NOMO-1 treated with dmso at 0.1 percent for 144 hours (cell line): ENCODE data around the gene GANAB.
"Not testable (repeated sequence)": the region's sequence is repeated elsewhere in the genome, so short reads cannot be mapped to it uniquely, and the experiment has no call there.

Source experiments
- DNase-seq: peaks from one replicate; lab custom pipeline; 2025; ENCODE audit not compliant: unreplicated experiment; lab: John Stamatoyannopoulos, UW

GANAB gene

GRCh38 chr11:62621567-62622470, 24.6 kb downstream of the GANAB start, which contains the start of gene B3GAT3:
Gene B3GAT3, minus strand, starts transcription at chr11:62621986. Its CDS starts 39 bp downstream, at chr11:62621947.
- peak; percentile 93 for DNase-seq

DNA sequence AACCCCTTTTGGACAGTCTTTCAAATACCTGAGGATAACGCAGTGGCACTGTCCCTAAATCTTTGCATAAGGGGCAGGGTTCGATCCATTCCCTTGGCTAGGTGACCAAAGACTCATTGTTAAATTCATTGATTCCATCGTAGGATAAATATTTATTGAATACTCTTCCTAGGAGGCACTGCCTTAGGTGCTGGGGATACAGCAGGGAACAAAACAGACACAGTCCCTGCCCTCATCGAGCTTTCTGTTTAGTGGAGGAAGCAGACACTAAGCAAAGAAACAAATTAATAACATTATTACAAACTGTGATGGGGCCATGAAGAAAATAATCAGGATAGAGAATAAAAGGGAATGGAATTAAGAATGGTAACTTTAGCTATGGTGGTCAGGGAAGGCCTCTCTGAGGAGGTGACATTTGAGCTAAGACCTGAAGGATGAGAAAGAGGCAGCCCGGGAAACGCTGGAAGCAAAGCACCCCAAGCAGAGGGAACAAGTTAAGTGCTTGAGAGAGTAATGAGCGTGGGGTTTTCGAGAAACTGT, 25.3 kb downstream of the GANAB start:
- DNase-seq = no peak

DNA sequence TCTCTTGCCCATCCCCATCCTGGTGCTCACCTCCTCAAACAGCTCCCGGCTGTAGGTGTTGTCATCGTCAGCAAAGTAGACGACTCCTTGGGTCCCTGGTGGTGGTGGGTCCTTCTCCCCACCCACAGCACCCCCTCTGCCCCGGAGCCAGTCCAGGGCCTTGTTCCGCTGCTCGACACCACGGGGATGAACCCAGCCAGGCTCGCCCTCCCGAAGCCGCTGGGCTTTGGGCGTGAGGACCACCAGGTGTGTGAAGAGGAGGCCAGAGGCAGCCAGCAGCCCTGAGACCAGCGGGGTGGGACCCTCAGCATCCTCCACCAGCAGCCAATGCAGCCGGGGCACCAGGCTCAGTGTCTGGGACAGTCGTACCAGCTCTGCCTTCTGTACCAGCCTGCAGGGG, 29.5 kb downstream of the GANAB start:
- not testable (repeated sequence) for DNase-seq

DNA sequence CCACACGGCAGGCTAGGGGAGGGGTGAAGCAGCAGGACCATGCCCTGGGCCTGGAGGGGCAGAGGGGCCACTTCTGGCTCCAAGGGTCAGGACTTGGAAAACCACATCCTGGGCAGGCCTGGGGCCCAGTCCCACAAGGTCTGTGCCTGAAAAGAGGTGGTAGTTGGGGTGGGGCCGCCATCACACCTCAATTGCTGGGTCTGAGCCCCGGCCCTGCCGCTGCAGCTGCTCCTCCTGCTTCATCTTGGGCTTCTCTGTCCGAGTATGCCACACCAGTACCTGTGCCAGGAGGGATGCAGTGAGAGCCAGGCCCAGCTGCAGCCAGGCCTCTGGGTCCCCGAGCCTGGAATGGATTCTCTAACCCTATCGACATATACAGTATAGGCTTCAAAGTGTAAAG, 30.9 kb downstream of the GANAB start:
- DNase-seq = no peak

GRCh38 chr11:62614275-62614674, 32.1 kb downstream of the GANAB start:
- no peak for DNase-seq

GRCh38 chr11:62613291-62613778, 33.1 kb downstream of the GANAB start:
- DNase-seq = no peak

- peak; percentile 49 for DNase-seq
Observed at GRCh38 chr11:62612366-62613290, 33.8 kb downstream of the GANAB start, which contains the start of the genes EML3 and ROM1. Gene EML3, minus strand, starts transcription at chr11:62612775. Its CDS starts 318 bp downstream, at chr11:62612457. Gene ROM1, plus strand, starts transcription at chr11:62613257. Its CDS starts 25 bp downstream, at chr11:62613282.

DNA sequence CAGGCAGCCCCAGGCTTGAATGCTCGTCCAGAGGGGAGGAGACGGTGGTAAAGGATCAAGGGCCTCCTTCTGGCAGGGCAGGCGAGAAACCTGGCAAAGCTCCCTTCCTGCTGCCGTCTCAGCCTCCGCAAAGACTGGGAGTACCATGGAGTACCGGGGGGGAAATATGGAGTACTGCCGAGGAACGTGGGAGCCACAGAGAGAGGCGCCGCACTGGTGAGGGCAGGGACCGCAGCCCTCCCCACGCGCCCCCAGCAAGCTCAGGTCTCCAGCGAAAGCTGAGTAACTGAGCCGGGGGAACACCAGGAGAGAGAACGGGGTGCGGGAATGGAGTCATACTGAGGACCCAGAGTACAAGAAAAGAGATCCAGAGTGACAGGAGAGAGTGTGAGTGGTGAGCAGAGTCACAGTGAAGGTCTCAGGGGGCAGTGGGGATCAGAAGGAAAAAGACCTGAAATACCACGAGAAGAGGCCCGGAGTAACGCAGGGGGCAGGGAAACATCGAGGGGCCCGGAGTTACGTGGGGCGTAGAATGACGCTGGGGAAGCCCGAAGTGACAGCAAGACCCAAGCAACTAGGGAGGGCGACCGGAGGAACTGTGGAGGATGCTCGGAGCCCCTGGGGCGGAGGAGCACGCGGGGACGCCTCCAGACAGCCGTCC, 34.6 kb downstream of the GANAB start:
- DNase-seq = peak; percentile 47

DNA sequence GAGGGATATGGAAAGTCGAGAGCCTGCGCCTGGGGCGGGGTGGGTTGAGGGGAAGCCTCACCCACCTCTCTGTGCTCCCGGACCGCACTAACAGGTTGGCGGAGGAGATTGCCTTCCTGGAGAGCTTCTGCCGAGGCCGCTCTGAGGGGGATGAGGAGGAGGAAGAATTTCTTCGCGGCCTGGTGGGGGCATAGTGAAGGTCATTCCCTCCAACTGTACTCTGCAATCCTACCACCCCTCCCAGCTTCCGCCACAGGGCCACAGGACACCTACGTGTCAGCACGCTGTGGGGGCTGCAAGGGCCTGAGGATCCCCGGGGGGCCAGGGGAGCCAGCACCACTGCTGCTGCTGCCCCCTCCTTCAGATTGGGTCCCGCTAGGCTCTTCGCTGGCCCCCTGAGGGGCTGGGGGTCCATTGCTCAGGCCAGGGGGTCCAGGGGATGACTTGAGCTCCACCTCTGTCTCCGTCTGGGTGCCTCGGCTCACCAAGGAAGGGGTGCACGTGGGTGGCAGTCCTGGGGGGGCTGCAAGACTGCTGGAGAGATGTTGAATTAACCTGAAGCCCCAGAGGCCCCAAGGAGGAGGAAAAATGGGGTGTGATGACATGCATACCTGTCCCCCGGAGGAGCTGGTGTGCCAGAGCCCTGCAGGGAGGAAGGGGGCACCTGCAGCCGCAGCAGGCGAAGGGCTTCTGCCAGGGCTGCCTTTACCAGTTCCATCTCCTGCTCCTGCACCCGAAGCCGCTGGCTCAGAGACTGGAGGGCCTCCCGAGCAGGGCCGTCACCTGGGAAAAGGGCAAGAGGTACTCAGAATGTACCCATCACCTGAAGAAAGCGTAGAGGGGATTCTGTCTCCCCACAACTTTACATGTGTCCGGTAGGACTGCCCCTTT, 35.4 kb downstream of the GANAB start:
- DNase-seq = no peak

DNA sequence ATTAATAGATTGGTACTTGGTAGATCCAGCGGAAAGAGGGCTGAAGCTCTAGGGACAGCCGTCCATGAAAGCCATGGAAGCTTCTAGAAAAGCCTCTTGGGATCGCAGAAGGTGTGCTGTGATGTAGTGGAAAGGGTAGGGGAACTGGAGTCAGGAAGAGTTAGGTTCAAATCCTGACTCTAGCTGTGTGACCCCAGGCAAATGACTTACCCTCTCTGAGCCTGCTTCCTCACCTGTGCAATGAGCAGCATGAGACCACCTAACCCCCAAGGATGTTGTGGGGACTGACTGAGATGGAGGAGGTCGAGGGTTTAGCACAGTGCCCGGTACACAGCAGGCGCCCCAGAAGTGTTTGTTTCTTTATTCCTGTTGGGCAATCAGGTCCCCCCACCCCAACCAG, 36.0 kb downstream of the GANAB start:
- DNase-seq = no peak

DNA sequence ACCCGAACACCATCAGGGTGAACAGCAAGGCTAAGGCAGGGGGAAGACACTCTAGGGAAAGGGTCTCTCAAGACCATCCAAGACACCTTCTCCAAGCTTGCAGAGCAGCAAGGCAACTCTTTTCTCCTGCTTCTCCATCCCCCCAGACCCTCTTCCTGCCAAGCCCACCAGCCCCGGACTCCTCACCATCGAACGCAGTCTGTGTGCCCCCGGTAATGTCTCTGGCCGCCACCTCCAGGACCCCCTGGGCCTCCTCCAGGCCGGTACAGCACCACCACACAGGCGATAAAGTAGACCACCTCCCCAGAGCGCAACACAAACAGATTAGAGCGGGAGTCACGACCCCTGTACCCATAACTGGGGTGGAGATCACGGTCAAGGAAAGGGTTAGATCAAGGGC, 37.6 kb downstream of the GANAB start:
- no peak for DNase-seq

- DNase-seq = no peak
Observed at GRCh38 chr11:62607714-62608113, 38.7 kb downstream of the GANAB start.

- no peak for DNase-seq
Observed at GRCh38 chr11:62605902-62606301, 40.5 kb downstream of the GANAB start.

GRCh38 chr11:62605467-62605866, 40.9 kb downstream of the GANAB start:
- no peak for DNase-seq

DNA sequence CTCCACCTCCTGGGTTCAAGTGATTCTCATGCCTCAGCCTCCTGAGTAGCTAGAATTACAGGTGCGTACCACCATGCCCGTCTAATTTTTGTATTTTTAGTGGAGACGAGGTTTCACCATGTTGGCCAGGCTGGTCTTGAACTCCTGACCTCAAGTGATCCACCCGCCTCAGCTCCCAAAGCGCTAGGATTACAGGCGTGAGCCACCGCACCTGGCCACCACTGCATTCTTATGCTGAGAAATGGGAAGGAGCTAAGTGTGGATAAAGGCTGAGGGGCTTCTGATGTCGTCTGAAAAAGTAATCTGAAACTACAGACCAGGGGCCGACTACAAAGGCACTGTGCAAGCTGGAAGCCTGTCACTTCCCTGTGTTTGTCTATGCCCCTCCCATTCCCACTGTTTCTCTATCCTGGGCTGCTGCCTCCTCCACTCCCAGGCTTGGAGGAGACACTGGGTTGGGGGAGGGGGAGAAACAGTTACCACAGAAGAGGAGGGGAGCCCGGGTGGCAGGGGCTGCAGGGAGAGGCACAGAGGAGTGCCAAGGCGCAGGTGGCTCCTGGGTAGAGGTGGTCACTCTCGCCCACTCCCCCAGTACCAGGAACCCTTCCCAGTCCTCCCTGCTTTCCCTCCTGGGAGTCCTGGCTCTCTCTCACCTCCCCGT, 41.8 kb downstream of the GANAB start:
- DNase-seq = no peak

DNA sequence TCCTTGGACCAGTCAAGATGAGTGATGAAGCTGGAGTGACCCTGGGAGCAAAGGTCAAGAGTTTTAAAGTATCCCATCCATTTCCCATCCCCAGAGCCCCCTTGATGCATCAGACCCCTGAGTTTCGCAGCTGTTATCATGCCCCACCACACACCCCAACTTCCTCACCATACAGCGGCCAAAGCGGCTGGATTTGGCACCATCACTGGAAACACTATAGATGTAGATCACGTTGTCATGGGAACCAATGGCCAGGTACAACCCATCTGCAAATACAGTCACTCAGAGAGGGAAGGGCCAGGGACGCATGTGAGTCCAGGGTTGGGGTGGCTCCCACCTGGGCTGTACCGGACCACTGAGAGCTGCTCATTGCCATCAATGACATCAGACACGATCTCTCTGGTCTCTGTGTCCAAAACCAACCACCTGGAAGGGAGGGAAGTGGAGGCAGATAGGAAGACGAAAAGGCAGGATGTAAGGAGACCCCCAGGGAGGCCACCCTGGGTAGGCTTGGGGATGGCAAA, 42.6 kb downstream of the GANAB start:
- no peak for DNase-seq

DNA sequence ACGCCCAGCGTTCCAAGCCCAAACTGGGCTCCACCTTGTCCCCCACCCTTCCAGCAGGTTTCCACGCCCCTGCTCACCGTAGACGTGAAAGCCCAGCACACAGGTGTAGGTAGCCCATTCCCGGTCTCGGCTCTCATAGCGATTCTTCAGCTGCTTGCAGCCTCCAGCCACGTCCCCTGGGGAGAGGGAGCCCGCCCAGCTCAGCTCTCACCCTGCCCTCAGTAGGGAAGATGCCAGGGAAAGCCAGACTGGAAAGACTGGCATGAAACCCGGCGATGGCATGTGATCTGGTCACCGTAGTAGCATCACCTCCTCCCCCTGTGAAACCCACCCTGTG, 43.4 kb downstream of the GANAB start:
- DNase-seq = no peak

GRCh38 chr11:62602141-62603071, 44.0 kb downstream of the GANAB start:
- peak; percentile 47 for DNase-seq
